ENCODE results near the gene SEMA4D. TPM values are rescaled to one million over a fixed set of nuclear protein-coding genes. Genes with fewer than 3 reads are reported as not detected.
A peak's percentile ranks its signal among the peaks of the same experiment; 100 is the strongest.

Gene SEMA4D
- total and polyA plus RNA-seq, 4 donors = 30.9 to 124 (median 89.0) TPM

GRCh38 chr9:89495824-89496560 lies 1.9 kb downstream of the SEMA4D start:
- Histone ChIP-seq H3K4me1 (ENCODE audit: control insufficient read depth, insufficient read depth, low read length) (peaks cover 53% of the 10 kb centered on the region), H3K4me3 (ENCODE audit: low read depth, low read length) (peak overlapping the region; percentile 40), H3K36me3 (ENCODE audit: control insufficient read depth, insufficient read depth, low read length) (peaks cover 16% of the 10 kb centered on the region), H3K9me3 (ENCODE audit: control insufficient read depth, insufficient read depth, low read length) (no peaks in the 10 kb centered on the region), H3K27me3 (ENCODE audit: control insufficient read depth, insufficient read depth, low read length) (no peaks in the 10 kb centered on the region), H3K27ac (ENCODE audit: low read depth, low read length) (no peak overlapping the region)
- DNase-seq (ENCODE audit: low read depth in 4 of 6, low spot score in 6 of 6) = peak in 1 of 6 donors; percentile 16
- WGBS (ENCODE audit: insufficient coverage) = 71% methylated on average over 12 of the region's 12 CpGs

- peaks cover 53% of the 10 kb centered on the region for H3K4me1 ChIP-seq (ENCODE audit: control insufficient read depth, insufficient read depth, low read length)
- H3K27me3 ChIP-seq (ENCODE audit: control insufficient read depth, insufficient read depth, low read length) = no peaks in the 10 kb centered on the region
- no peak overlapping the region for H3K4me3 ChIP-seq (ENCODE audit: low read depth, low read length)
- peaks cover 16% of the 10 kb centered on the region for H3K36me3 ChIP-seq (ENCODE audit: control insufficient read depth, insufficient read depth, low read length)
- H3K9me3 ChIP-seq (ENCODE audit: control insufficient read depth, insufficient read depth, low read length) = no peaks in the 10 kb centered on the region
- 80% methylated on average over 3 of the region's 5 CpGs for WGBS (ENCODE audit: insufficient coverage)
- no peak for DNase-seq (ENCODE audit: low read depth in 4 of 6, low spot score in 6 of 6)
- no peak overlapping the region for H3K27ac ChIP-seq (ENCODE audit: low read depth, low read length)
Observed at GRCh38 chr9:89494199-89494598, 3.7 kb downstream of the SEMA4D start.

- H3K36me3 ChIP-seq (ENCODE audit: control insufficient read depth, insufficient read depth, low read length) = peaks cover 16% of the 10 kb centered on the region
- H3K9me3 ChIP-seq (ENCODE audit: control insufficient read depth, insufficient read depth, low read length) = no peaks in the 10 kb centered on the region
- no peaks in the 10 kb centered on the region for H3K27me3 ChIP-seq (ENCODE audit: control insufficient read depth, insufficient read depth, low read length)
- 25% methylated on average over 2 of the region's 2 CpGs for WGBS (ENCODE audit: insufficient coverage)
- no peak overlapping the region for H3K27ac ChIP-seq (ENCODE audit: low read depth, low read length)
- H3K4me3 ChIP-seq (ENCODE audit: low read depth, low read length) = no peak overlapping the region
- peak in 1 of 6 donors; percentile 33 for DNase-seq (ENCODE audit: low read depth in 4 of 6, low spot score in 6 of 6)
- H3K4me1 ChIP-seq (ENCODE audit: control insufficient read depth, insufficient read depth, low read length) = peaks cover 53% of the 10 kb centered on the region
Observed at GRCh38 chr9:89493671-89494070, 4.2 kb downstream of the SEMA4D start.

GRCh38 chr9:89493181-89493580 lies 4.7 kb downstream of the SEMA4D start:
- Histone ChIP-seq H3K9me3 (ENCODE audit: control insufficient read depth, insufficient read depth, low read length) (no peaks in the 10 kb centered on the region), H3K4me1 (ENCODE audit: control insufficient read depth, insufficient read depth, low read length) (peaks cover 48% of the 10 kb centered on the region), H3K27me3 (ENCODE audit: control insufficient read depth, insufficient read depth, low read length) (no peaks in the 10 kb centered on the region), H3K27ac (ENCODE audit: low read depth, low read length) (no peak overlapping the region), H3K36me3 (ENCODE audit: control insufficient read depth, insufficient read depth, low read length) (peaks cover 16% of the 10 kb centered on the region), H3K4me3 (ENCODE audit: low read depth, low read length) (no peak overlapping the region)
- WGBS (ENCODE audit: insufficient coverage) = 28% methylated on average over 6 of the region's 6 CpGs
- DNase-seq (ENCODE audit: low read depth in 4 of 6, low spot score in 6 of 6) = peak in 1 of 6 donors; percentile 27

- Histone ChIP-seq H3K36me3 (ENCODE audit: control insufficient read depth, insufficient read depth, low read length) (peaks cover 16% of the 10 kb centered on the region), H3K4me1 (ENCODE audit: control insufficient read depth, insufficient read depth, low read length) (peaks cover 47% of the 10 kb centered on the region), H3K27me3 (ENCODE audit: control insufficient read depth, insufficient read depth, low read length) (no peaks in the 10 kb centered on the region), H3K4me3 (ENCODE audit: low read depth, low read length) (no peak overlapping the region), H3K27ac (ENCODE audit: low read depth, low read length) (no peak overlapping the region), H3K9me3 (ENCODE audit: control insufficient read depth, insufficient read depth, low read length) (no peaks in the 10 kb centered on the region)
- WGBS (ENCODE audit: insufficient coverage) = 98% methylated on average over 7 of the region's 9 CpGs
- no peak for DNase-seq (ENCODE audit: low read depth in 4 of 6, low spot score in 6 of 6)
Observed at GRCh38 chr9:89492586-89492985, 5.3 kb downstream of the SEMA4D start.

GRCh38 chr9:89491694-89492093 lies 6.2 kb downstream of the SEMA4D start:
- H3K4me1 ChIP-seq (ENCODE audit: control insufficient read depth, insufficient read depth, low read length) = peaks cover 41% of the 10 kb centered on the region
- H3K27ac ChIP-seq (ENCODE audit: low read depth, low read length) = no peak overlapping the region
- no peaks in the 10 kb centered on the region for H3K27me3 ChIP-seq (ENCODE audit: control insufficient read depth, insufficient read depth, low read length)
- WGBS (ENCODE audit: insufficient coverage) = 89% methylated on average over 9 of the region's 9 CpGs
- no peak overlapping the region for H3K4me3 ChIP-seq (ENCODE audit: low read depth, low read length)
- H3K36me3 ChIP-seq (ENCODE audit: control insufficient read depth, insufficient read depth, low read length) = peaks cover 16% of the 10 kb centered on the region
- DNase-seq (ENCODE audit: low read depth in 4 of 6, low spot score in 6 of 6) = no peak
- no peaks in the 10 kb centered on the region for H3K9me3 ChIP-seq (ENCODE audit: control insufficient read depth, insufficient read depth, low read length)

GRCh38 chr9:89489548-89490530 lies 8.1 kb downstream of the SEMA4D start:
- WGBS (ENCODE audit: insufficient coverage) = 40% methylated on average over 1 of the region's 13 CpGs
- H3K4me3 ChIP-seq (ENCODE audit: low read depth, low read length) = no peak overlapping the region
- H3K9me3 ChIP-seq (ENCODE audit: control insufficient read depth, insufficient read depth, low read length) = peaks cover 2% of the 10 kb centered on the region
- peak in 2 of 6 donors; percentile 18 to 39 for DNase-seq (ENCODE audit: low read depth in 4 of 6, low spot score in 6 of 6)
- peaks cover 8% of the 10 kb centered on the region for H3K36me3 ChIP-seq (ENCODE audit: control insufficient read depth, insufficient read depth, low read length)
- H3K27me3 ChIP-seq (ENCODE audit: control insufficient read depth, insufficient read depth, low read length) = no peaks in the 10 kb centered on the region
- H3K27ac ChIP-seq (ENCODE audit: low read depth, low read length) = no peak overlapping the region
- H3K4me1 ChIP-seq (ENCODE audit: control insufficient read depth, insufficient read depth, low read length) = peaks cover 23% of the 10 kb centered on the region

- no peak overlapping the region for H3K4me3 ChIP-seq (ENCODE audit: low read depth, low read length)
- peaks cover 21% of the 10 kb centered on the region for H3K4me1 ChIP-seq (ENCODE audit: control insufficient read depth, insufficient read depth, low read length)
- no peaks in the 10 kb centered on the region for H3K27me3 ChIP-seq (ENCODE audit: control insufficient read depth, insufficient read depth, low read length)
- 100% methylated on average over 4 of the region's 7 CpGs for WGBS (ENCODE audit: insufficient coverage)
- H3K36me3 ChIP-seq (ENCODE audit: control insufficient read depth, insufficient read depth, low read length) = peaks cover 12% of the 10 kb centered on the region
- peaks cover 2% of the 10 kb centered on the region for H3K9me3 ChIP-seq (ENCODE audit: control insufficient read depth, insufficient read depth, low read length)
- no peak overlapping the region for H3K27ac ChIP-seq (ENCODE audit: low read depth, low read length)
- peak in 1 of 6 donors; percentile 38 for DNase-seq (ENCODE audit: low read depth in 4 of 6, low spot score in 6 of 6)
Observed at GRCh38 chr9:89488936-89489335, 9.0 kb downstream of the SEMA4D start.

- DNase-seq (ENCODE audit: low read depth in 4 of 6, low spot score in 6 of 6) = no peak
- Histone ChIP-seq H3K36me3 (ENCODE audit: control insufficient read depth, insufficient read depth, low read length) (peaks cover 12% of the 10 kb centered on the region), H3K9me3 (ENCODE audit: control insufficient read depth, insufficient read depth, low read length) (peaks cover 2% of the 10 kb centered on the region), H3K27me3 (ENCODE audit: control insufficient read depth, insufficient read depth, low read length) (no peaks in the 10 kb centered on the region), H3K4me3 (ENCODE audit: low read depth, low read length) (no peak overlapping the region), H3K4me1 (ENCODE audit: control insufficient read depth, insufficient read depth, low read length) (peaks cover 24% of the 10 kb centered on the region), H3K27ac (ENCODE audit: low read depth, low read length) (no peak overlapping the region)
- 100% methylated on average over 3 of the region's 5 CpGs for WGBS (ENCODE audit: insufficient coverage)
Observed at GRCh38 chr9:89488131-89488530, 9.8 kb downstream of the SEMA4D start.
